Left forelimb (tissue), 1 donor: ENCODE results near the gene SLC25A26.

ENCODE experiments used
- DNase-seq: peaks from one replicate; pipeline ENCODE4 v3.0.0-alpha.2; 2018; ENCODE audit warnings: low spot score

Gene SLC25A26

GRCh38 chr3:66376568-66376967 lies 155.8 kb downstream of the SLC25A26 start:
- DNase-seq: no peak

DNA sequence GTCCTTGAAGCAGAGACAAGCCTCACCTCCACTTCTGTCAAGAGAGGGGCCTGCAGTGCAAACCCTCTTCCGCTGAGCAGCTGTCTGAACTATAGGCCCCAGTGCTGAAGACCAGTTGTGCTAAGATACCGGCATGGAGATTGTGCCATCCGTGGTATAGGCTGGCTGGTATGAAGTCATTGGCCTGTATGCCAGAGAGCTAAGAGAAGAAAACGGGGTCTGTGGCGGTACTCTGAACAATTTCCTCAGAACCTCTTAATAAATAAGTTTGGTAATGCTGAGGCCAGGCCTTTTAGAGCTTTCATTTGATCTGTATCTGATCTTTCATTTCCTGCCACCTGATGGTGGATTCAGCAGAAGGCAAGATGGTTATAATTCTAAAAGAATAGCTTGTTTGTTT lies 157.0 kb downstream of the SLC25A26 start:
- DNase-seq: no peak

- DNase-seq: no peak
Observed at GRCh38 chr3:66378256-66378655, 157.5 kb downstream of the SLC25A26 start.

GRCh38 chr3:66379565-66379964 lies 158.8 kb downstream of the SLC25A26 start:
- no peak for DNase-seq

DNA sequence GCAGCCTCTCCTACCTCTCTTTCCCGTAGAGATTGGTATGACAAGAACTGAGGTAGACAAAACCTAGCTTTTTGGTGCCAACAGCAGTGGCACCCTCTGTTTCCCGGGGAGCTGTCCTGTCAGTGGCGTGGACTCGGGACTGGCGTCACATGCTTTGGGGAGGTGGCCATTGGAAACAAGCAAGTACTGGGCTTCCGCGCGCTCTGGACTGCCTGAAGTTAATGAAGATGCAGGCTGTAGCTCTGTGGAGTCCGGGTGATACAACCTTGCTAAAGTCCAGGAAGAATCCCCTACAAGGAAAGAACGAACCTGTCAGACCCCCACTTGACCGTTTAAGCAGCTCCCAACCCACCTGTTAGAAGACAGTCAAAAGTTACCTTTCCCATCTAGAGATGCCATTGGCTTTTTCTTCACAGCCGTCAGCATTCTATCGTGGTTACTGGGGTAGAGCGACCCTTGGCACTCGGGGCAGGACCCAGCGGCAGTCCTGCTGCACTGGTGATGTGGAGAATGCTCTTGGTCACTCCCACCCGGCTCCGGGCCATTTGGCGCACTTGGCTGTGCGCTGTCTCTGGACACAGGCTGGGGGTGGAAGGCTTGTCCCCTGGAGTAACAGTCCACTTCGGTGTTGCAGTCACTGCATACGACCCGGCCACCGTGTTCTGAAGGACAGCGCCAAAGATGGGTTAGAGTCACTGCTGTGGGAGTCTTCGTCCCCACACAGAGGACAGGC lies 159.6 kb downstream of the SLC25A26 start:
- no peak for DNase-seq

DNA sequence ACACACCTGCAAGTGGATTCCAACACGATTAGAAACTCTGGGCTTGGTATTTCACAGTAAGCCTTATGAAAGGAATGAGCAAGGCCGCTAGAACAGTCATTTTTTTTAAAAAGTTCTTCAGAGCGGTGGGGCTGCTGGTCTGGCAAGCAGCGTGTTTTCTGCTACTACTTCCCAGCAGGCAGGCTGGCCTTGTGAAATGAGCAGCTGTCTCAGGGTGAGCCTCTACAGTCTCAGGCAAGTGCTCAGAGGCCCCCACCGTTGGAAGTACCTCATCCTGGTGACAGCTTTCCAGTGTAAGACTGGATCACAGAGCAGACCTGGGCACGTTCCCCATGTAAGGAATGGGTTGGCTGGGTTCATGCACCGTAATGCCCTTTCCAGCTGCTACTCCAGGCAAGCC lies 160.8 kb downstream of the SLC25A26 start:
- DNase-seq: no peak

DNA sequence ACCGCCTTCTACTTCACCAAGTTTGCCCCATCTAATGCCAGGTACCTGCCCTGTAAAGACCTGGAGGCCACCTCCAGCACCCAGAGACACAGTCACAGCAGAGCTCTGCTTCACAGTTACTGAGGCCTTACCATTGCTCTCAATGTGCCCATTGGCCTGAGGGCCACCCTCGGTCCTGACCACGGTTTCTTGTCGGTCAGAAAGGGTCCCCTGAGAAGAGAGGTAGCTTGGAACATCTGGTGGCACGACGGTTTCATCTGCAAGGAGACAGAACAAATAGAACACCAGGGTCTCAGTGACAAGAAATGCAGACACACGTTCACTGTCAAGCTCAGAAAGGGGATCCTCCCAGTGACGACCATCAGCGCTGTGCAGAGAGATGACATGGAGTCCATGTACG lies 161.3 kb downstream of the SLC25A26 start:
- DNase-seq: no peak

DNA sequence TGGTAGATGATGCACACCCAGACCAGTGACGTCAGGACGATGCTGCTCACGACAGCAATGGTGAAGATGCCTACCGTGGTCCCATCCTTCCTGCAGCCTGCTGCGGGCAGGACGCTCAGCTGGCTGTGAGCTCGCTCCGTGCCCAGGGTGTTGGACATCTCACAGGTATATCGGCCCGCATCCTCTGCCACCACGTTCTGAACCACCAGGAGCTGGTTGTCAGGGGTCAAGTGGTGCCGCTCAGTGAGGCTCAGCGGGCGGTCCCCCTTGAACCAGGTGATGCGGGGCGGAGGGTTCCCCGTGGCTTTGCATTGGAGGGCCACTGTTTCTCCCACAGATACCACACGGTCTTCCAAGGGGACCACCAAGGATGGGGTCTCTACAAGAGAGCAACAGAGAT lies 162.2 kb downstream of the SLC25A26 start:
- no peak for DNase-seq

DNA sequence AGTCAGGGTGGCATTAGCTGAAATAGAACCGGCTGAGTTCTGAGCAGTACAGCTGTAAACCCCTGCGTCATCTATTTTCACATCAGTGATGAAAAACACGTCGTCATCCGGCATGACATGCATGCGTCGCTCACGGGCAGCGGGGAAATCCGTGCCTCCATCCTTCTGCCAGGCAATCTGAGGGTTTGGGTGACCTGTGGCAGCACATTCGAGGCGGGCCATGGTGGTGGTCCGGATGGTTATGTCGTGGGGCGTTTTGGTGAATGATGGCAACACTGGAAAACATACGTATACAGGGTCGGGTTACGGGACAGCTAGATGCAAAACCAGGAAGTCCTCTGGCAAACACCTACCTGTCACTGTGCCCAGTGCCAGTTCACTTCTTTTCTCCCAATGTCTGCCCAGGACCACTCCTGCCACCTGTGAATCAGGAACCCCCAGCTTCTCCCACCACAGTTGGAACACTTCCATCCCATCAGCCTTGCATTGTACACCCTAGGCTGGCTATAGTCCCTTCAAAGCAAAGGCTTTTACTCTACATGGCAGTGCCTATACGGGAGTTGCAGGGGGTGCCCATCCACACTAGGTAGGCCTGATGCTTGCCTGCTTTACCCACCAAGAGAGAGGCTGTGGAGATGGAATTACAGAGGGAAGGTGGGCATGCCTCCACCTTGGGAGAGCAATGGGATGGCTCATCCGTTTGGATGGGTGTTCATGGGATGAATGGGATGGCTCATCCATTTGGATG lies 163.4 kb downstream of the SLC25A26 start:
- no peak for DNase-seq

DNA sequence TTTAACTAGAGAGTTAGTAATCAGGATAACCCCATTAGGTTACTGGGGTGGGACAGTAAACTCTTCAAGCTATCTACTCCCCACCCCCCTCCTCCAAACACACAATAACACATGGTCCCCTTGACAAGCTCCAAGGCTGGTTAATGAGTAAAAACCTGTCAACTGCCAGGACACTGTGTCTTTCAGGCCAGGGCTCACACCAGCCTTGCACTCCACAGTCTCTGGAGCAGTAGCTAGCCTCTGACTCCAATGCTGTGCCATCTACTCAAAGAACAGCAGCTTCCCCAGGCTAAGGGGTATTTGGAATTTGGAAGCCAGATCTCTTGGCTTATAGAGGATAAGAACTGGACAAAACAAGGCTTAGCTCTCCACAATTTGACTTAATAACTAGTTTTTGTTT lies 164.3 kb downstream of the SLC25A26 start:
- DNase-seq: no peak

- DNase-seq: no peak
Observed at GRCh38 chr3:66386011-66386924, 165.5 kb downstream of the SLC25A26 start.

GRCh38 chr3:66386925-66387650 lies 166.3 kb downstream of the SLC25A26 start:
- DNase-seq: peak; percentile 40

GRCh38 chr3:66390013-66390412 lies 169.2 kb downstream of the SLC25A26 start:
- no peak for DNase-seq

DNA sequence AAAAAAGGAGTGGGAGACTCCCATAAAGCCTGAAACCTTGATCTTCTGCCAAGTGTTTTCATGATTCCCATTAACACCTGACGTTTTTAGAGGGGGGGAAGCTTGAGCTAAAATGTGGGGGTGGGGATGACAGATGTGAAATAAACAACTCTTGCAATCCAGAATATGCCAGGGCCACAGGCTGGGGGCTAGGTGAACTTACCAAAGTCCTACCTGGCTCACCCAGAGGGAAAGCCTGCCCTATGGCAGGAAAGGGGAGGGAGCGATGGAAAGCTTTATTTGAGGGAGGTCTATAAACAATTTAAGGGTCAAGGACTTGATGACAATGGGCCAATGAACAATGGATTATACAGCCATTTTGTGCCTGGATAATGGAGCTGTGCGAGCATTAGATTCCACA lies 171.7 kb downstream of the SLC25A26 start:
- peak; percentile 42 for DNase-seq

GRCh38 chr3:66392966-66393332 lies 172.1 kb downstream of the SLC25A26 start:
- no peak for DNase-seq

- DNase-seq: no peak
Observed at GRCh38 chr3:66393333-66394005, 172.7 kb downstream of the SLC25A26 start.

- no peak for DNase-seq
Observed at GRCh38 chr3:66394019-66394752, 173.4 kb downstream of the SLC25A26 start.

GRCh38 chr3:66394753-66395249 lies 174.0 kb downstream of the SLC25A26 start:
- DNase-seq: no peak

DNA sequence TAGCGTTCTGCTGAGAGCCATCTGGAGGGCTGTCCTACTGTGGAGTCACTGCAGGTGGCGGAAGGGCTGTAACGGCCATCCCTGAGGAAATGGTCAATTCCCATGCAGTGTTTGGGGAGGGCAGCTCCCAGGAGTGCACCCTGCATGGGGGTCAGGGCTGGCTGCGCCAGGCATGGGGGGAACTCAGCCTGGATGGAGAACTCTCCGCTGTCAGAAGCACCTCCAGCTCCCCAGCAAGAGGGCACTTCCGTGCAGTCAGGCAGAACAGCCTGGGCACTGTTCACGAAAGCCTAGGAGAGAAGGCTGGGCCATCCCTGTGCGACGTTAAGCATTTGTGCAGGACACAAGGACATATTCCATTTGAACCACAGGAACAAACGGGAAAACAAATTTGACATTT lies 174.8 kb downstream of the SLC25A26 start:
- DNase-seq: no peak

DNA sequence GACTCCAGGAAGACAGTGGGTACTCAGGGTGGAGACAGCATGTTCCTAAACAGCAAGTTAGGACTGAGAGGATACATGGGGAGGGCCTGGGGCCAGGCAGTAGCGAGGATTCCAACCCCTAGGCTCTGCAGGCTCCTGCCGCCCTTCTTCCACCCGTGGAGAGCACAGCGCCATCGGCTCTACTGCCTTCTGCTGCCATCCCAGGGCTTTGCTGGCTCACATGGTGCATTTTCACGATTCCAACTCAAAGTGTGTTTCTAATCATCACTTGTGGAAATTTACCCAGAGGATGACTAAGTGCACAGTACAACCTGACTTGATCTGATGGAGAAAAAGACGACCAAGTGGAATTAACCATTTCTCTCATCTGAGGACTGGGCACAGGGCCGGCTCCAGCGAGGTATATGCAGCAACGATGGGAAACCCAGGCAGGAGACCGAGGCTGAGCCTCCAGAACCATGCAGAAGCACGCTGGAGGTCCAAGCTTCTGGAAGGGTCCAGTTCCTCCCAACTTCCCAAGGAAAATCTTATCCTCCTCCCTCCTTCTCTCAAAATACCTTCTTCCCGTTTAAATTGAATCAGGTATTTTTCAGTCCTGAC lies 175.5 kb downstream of the SLC25A26 start:
- no peak for DNase-seq
